Thymus (tissue), 11 donors: Measurements from ENCODE around the gene TAB2. TPM values are rescaled to one million over a fixed set of nuclear protein-coding genes. Genes with fewer than 3 reads are reported as not detected.

Experiments used
- DNase-seq, 9 donors: peaks; one replicate each; pipeline ENCODE4 v3.0.0-alpha.2; 2013; ENCODE audit warnings: low spot score in 9 of 9, low read depth in 6 of 9, missing footprints in 1 of 9
- H3K27ac ChIP-seq, 2 donors: one replicate each; pipeline ENCODE4 v1.5.1; 2013; ENCODE audit warnings: control low read depth in 1 of 2, low read depth in 1 of 2, low read length in 1 of 2, mild to moderate bottlenecking in 1 of 2, moderate library complexity in 1 of 2
- H3K27me3 ChIP-seq, 2 donors: one replicate each; pipeline ENCODE4 v1.5.1; 2013; ENCODE audit warnings: low read length in 1 of 2; ENCODE audit not compliant: control insufficient read depth in 2 of 2, insufficient read depth in 1 of 2
- H3K36me3 ChIP-seq, 2 donors: one replicate each; pipeline ENCODE4 v1.5.1; 2013; ENCODE audit warnings: low read length in 1 of 2, mild to moderate bottlenecking in 1 of 2, moderate library complexity in 1 of 2; ENCODE audit not compliant: control insufficient read depth in 2 of 2, insufficient read depth in 2 of 2
- H3K4me1 ChIP-seq, 2 donors: one replicate each; pipeline ENCODE4 v1.5.1; 2013; ENCODE audit warnings: low read length in 2 of 2; ENCODE audit not compliant: control insufficient read depth in 2 of 2, insufficient read depth in 2 of 2
- H3K4me3 ChIP-seq, 2 donors: one replicate each; pipeline ENCODE4 v1.5.1; 2013; ENCODE audit warnings: low read length in 2 of 2, control low read depth in 1 of 2, mild to moderate bottlenecking in 1 of 2
- H3K9me3 ChIP-seq, 2 donors: one replicate each; pipeline ENCODE4 v1.5.1; 2013; ENCODE audit warnings: low read length in 1 of 2, mild to moderate bottlenecking in 1 of 2; ENCODE audit not compliant: control insufficient read depth in 2 of 2, insufficient read depth in 1 of 2
- WGBS: extraction: QIAGEN DNeasy Blood & Tissue Kit; methylation state at CpG from one replicate; pipeline ENCODE4 v1.1.7; 2013; 5-methylcytosine and 5-hydroxymethylcytosine counted together
- polyA plus RNA-seq: library from polyadenylated mRNA; stranded (reverse); fragments of 200-250 nt; gene quantifications from one replicate; pipeline ENCODE4 v1.2.3, GENCODE V29; 2013
- total RNA-seq: library from RNA; stranded (reverse); fragments of 120-200 nt; gene quantifications from one replicate; pipeline ENCODE4 v1.2.4, GENCODE V29; 2013
- donor health status: healthy.

The TAB2 gene
- total and polyA plus RNA-seq, 2 donors, result 30.8 to 34.3 TPM

GRCh38 chr6:149384464-149384863 is 67.0 kb downstream of the TAB2 start:
- Histone ChIP-seq H3K27ac (no peak overlapping the region), H3K36me3 (peaks cover 10 to 53% of the 10 kb centered on the region in 2 donors), H3K27me3 (no peaks in the 10 kb centered on the region), H3K4me3 (no peak overlapping the region), H3K9me3 (no peaks in the 10 kb centered on the region), H3K4me1 (peaks cover 0 to 5% of the 10 kb centered on the region in 2 donors)
- no peak for DNase-seq

- peaks cover 0 to 5% of the 10 kb centered on the region in 2 donors for H3K4me1 ChIP-seq
- no peak overlapping the region for H3K4me3 ChIP-seq
- no peak for DNase-seq
- WGBS, result 98% methylated on average over 5 of the region's 5 CpGs
- no peaks in the 10 kb centered on the region for H3K9me3 ChIP-seq
- no peaks in the 10 kb centered on the region for H3K27me3 ChIP-seq
- no peak overlapping the region for H3K27ac ChIP-seq
- peaks cover 10 to 41% of the 10 kb centered on the region in 2 donors for H3K36me3 ChIP-seq
Measured at GRCh38 chr6:149385998-149386646, 68.6 kb downstream of the TAB2 start.

- peaks cover 6 to 32% of the 10 kb centered on the region in 2 donors for H3K36me3 ChIP-seq
- no peaks in the 10 kb centered on the region for H3K9me3 ChIP-seq
- no peak for DNase-seq
- WGBS, result 94% methylated on average over 1 of the region's 1 CpG
- H3K27me3 ChIP-seq, result no peaks in the 10 kb centered on the region
- peaks cover 0 to 5% of the 10 kb centered on the region in 2 donors for H3K4me1 ChIP-seq
- no peak overlapping the region for H3K4me3 ChIP-seq
- no peak overlapping the region for H3K27ac ChIP-seq
Measured at GRCh38 chr6:149387779-149388512, 70.4 kb downstream of the TAB2 start.

- H3K9me3 ChIP-seq, result no peaks in the 10 kb centered on the region
- whole genome bisulfite sequencing, result 93% methylated on average over 3 of the region's 3 CpGs
- peaks cover 3 to 17% of the 10 kb centered on the region in 2 donors for H3K36me3 ChIP-seq
- no peak overlapping the region for H3K4me3 ChIP-seq
- H3K27ac ChIP-seq, result no peak overlapping the region
- DNase-seq, result no peak
- no peaks in the 10 kb centered on the region for H3K27me3 ChIP-seq
- H3K4me1 ChIP-seq, result peaks cover 0 to 5% of the 10 kb centered on the region in 2 donors
Measured at GRCh38 chr6:149389509-149390297, 72.2 kb downstream of the TAB2 start.

GRCh38 chr6:149392093-149392492 is 74.6 kb downstream of the TAB2 start:
- peaks cover 3 to 17% of the 10 kb centered on the region in 2 donors for H3K36me3 ChIP-seq
- H3K27ac ChIP-seq, result no peak overlapping the region
- H3K9me3 ChIP-seq, result no peaks in the 10 kb centered on the region
- WGBS, result 97% methylated on average over 6 of the region's 6 CpGs
- H3K4me1 ChIP-seq, result peaks cover 0 to 5% of the 10 kb centered on the region in 2 donors
- no peaks in the 10 kb centered on the region for H3K27me3 ChIP-seq
- no peak overlapping the region for H3K4me3 ChIP-seq
- no peak for DNase-seq

GRCh38 chr6:149392535-149392934 is 75.0 kb downstream of the TAB2 start:
- DNase-seq, result no peak
- Histone ChIP-seq H3K27ac (no peak overlapping the region), H3K4me3 (no peak overlapping the region), H3K27me3 (no peaks in the 10 kb centered on the region), H3K36me3 (peaks cover 3 to 20% of the 10 kb centered on the region in 2 donors), H3K4me1 (peaks cover 0 to 5% of the 10 kb centered on the region in 2 donors), H3K9me3 (no peaks in the 10 kb centered on the region)

- Histone ChIP-seq H3K27ac (no peak overlapping the region), H3K4me1 (peaks cover 0 to 5% of the 10 kb centered on the region in 2 donors), H3K9me3 (no peaks in the 10 kb centered on the region), H3K36me3 (peaks cover under 1 to 19% of the 10 kb centered on the region in 2 donors), H3K4me3 (no peak overlapping the region), H3K27me3 (no peaks in the 10 kb centered on the region)
- DNase-seq, result no peak
Measured at GRCh38 chr6:149393002-149393679, 75.6 kb downstream of the TAB2 start.

GRCh38 chr6:149395185-149395584 is 77.7 kb downstream of the TAB2 start:
- no peak for DNase-seq
- no peaks in the 10 kb centered on the region for H3K27me3 ChIP-seq
- H3K36me3 ChIP-seq, result peaks cover 3 to 30% of the 10 kb centered on the region in 2 donors
- H3K4me3 ChIP-seq, result no peak overlapping the region
- no peaks in the 10 kb centered on the region for H3K9me3 ChIP-seq
- no peak overlapping the region for H3K27ac ChIP-seq
- peaks cover 0 to 5% of the 10 kb centered on the region in 2 donors for H3K4me1 ChIP-seq
